ENCODE measurements around the gene PLA2G4D.

PLA2G4D gene

DNA sequence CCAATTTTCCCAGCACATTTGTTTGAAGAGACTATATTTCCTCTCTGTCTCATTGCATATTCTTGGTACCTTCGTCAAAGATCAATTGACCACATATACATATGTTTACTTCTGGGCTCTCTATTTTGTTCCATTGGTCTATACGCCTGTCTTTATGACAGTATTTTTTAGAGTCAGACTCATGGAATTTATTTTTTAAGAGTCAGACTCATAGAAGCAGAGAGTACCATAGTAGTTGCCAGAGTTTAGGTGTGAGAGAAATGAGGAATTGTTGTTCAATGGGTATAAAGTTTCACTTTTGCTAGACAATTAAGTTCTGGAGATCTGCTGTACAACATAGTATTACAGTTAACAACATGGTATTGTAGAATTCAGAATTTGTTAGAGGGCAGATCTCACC lies 35.0 kb upstream of the PLA2G4D start:
- DNase-seq (ENCODE audit: low read depth) = no peak
- H3K4me3 ChIP-seq (ENCODE audit: control insufficient read depth, low read depth, low read length) = no peak overlapping the region
- TF ChIP-seq, protein P1, sequence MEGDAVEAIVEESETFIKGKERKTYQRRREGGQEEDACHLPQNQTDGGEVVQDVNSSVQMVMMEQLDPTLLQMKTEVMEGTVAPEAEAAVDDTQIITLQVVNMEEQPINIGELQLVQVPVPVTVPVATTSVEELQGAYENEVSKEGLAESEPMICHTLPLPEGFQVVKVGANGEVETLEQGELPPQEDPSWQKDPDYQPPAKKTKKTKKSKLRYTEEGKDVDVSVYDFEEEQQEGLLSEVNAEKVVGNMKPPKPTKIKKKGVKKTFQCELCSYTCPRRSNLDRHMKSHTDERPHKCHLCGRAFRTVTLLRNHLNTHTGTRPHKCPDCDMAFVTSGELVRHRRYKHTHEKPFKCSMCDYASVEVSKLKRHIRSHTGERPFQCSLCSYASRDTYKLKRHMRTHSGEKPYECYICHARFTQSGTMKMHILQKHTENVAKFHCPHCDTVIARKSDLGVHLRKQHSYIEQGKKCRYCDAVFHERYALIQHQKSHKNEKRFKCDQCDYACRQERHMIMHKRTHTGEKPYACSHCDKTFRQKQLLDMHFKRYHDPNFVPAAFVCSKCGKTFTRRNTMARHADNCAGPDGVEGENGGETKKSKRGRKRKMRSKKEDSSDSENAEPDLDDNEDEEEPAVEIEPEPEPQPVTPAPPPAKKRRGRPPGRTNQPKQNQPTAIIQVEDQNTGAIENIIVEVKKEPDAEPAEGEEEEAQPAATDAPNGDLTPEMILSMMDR (IDR thresholded peaks at IDR 0.05; ENCODE audit: control insufficient read depth, insufficient read depth, low read depth, low read length, missing control alignments) = no peak

DNA sequence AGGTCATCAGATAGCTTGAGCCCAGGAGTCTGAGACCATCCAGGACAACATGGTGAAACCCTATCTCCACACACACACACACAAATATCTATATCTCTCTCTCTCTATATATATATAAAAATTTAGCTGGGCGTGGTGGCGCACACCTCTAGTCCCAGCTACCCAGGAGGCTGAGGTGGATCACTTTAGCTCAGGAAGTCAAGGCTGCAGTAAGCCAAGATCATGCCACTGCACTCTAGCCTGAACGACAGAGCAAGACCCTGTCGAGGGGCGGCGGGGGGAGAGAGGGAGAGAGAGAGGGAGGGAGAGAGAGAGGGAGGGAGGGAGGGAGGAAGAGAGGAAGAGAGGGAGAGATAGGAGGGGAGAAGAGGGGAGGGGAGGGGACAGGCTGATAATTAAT lies 34.1 kb upstream of the PLA2G4D start:
- H3K4me3 ChIP-seq (ENCODE audit: control insufficient read depth, low read depth, low read length) = no peak overlapping the region
- no peak for DNase-seq (ENCODE audit: low read depth)
- TF ChIP-seq, protein P1 (IDR thresholded peaks at IDR 0.05; ENCODE audit: control insufficient read depth, insufficient read depth, low read depth, low read length, missing control alignments) = no peak

DNA sequence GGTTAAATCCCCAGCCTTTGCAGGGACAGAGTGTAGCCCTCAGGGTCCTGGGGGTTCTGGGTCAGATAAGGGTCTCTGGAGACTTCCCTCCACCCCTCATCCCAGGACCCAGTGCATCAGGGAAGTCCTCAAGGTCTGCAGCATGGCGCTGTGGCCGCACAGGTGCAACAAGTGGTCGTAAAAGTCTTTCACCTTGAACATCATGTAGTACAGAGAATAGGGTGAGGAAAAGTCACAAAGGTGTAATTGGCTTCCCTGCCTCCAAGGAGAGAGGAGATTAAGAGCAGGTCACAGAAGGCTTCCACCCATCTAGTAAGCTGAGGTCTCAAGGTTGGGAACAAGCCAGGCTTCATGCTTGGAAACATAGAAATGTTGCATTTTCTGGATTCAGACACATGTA lies 29.2 kb upstream of the PLA2G4D start:
- no peak for DNase-seq (ENCODE audit: low read depth)

DNA sequence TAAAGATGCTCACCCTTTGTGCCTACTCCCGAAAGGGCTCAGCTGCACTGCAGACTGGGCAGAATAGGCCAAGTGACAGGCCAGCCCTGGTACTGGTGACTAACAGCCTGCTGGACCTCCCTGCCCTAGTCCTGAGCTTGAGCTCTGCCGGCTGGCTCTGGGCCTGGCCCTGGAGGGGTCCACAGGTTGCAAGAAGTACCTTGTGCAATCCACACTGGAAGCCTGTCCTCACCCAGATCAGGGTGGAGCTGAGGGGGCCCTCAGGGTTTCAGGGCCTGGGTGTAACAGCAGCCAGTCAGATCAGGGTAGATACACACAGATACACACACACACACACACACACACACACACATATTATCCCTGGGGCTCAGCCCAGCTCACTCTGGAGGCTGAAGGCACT lies 27.3 kb upstream of the PLA2G4D start:
- H3K4me3 ChIP-seq (ENCODE audit: control insufficient read depth, low read depth, low read length) = no peak overlapping the region
- DNase-seq (ENCODE audit: low read depth) = no peak
- TF ChIP-seq, protein P1 (IDR thresholded peaks at IDR 0.05; ENCODE audit: control insufficient read depth, insufficient read depth, low read depth, low read length, missing control alignments) = no peak

More for the DNA sequence above, 29.2 kb upstream of the PLA2G4D start:
- H3K4me3 ChIP-seq (ENCODE audit: control insufficient read depth, low read depth, low read length) = no peak overlapping the region
- TF ChIP-seq, protein P1 (IDR thresholded peaks at IDR 0.05; ENCODE audit: control insufficient read depth, insufficient read depth, low read depth, low read length, missing control alignments) = no peak

DNA sequence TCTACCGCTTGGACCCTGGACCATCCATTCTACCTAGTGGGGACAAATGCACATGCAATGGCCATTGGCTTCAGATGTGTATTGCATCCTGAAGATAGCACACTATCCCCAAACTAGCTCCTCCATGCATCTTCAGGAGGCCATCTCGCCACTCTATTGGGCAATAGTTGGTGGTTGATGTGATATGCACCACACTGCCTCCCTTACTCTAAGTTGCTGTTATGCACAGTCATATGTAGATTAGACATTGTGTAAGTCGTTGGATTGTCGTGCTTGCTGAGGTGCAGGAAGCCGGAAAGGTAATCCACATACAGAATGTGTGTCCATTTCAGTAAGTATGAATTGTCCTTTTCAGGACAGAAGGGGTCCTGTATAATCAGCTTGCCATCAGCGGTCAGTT lies 26.7 kb upstream of the PLA2G4D start:
- H3K4me3 ChIP-seq (ENCODE audit: control insufficient read depth, low read depth, low read length) = no peak overlapping the region
- DNase-seq (ENCODE audit: low read depth) = no peak
- TF ChIP-seq, protein P1 (IDR thresholded peaks at IDR 0.05; ENCODE audit: control insufficient read depth, insufficient read depth, low read depth, low read length, missing control alignments) = no peak

DNA sequence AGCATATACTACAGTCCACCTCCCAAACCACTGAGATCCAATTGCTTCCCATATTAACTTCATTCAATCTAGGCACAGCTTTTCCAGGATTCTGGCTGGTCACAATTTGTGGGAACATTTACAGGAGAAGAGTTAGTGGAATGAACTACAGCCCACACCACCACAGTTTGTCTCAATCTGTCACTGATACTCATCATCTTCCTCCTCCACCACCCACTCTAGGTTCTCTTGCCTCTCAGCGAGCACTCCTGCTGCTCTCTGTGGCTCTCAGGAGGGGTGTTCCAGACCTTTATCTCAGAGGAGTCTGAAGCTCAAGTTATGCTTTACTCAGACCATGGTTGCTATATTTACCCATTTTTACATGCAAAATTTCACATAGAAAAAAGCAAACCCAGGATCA lies 25.9 kb upstream of the PLA2G4D start:
- TF ChIP-seq, protein P1 (IDR thresholded peaks at IDR 0.05; ENCODE audit: control insufficient read depth, insufficient read depth, low read depth, low read length, missing control alignments) = no peak
- H3K4me3 ChIP-seq (ENCODE audit: control insufficient read depth, low read depth, low read length) = no peak overlapping the region
- no peak for DNase-seq (ENCODE audit: low read depth)

DNA sequence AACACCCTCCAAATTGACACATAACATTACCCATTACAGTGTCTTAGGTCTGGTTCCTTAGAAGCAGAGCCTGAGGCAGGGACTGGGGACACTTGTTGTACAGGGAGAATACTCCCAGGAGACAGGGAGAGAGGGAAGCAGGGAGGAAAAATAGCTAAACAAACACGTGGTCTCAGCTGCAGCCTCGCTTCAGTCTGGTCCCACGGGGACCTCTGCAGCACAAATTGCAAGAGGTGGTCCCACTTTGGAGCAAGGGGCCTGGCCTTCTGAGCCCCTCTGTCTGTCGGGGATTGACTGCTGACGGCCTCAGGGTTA lies 25.0 kb upstream of the PLA2G4D start:
- no peak for DNase-seq (ENCODE audit: low read depth)
- H3K4me3 ChIP-seq (ENCODE audit: control insufficient read depth, low read depth, low read length) = no peak overlapping the region
- TF ChIP-seq, protein P1 (IDR thresholded peaks at IDR 0.05; ENCODE audit: control insufficient read depth, insufficient read depth, low read depth, low read length, missing control alignments) = no peak
